ENCODE results near the gene GALNT4.

DNA sequence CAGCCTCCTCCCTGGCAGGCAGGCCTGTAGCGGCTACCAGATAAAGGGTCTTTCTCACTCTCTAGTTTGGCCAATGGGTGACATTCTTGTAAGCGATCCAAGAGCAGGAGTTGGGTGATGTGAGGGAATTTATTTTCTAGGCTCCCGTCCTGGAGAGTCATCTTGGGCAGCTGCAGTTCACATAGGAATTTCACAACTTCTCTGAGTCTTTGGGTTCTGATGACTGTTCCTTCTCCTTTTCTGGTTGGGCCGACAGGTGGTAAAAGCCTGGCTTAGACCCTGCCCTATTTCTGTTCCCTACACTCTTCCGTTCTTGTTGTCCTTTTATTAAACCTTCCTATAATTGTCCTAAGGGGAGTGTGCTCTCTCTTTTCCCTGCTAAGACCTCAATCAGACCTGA is 43.9 kb upstream of the GALNT4 start:
- TF ChIP-seq, protein P1, sequence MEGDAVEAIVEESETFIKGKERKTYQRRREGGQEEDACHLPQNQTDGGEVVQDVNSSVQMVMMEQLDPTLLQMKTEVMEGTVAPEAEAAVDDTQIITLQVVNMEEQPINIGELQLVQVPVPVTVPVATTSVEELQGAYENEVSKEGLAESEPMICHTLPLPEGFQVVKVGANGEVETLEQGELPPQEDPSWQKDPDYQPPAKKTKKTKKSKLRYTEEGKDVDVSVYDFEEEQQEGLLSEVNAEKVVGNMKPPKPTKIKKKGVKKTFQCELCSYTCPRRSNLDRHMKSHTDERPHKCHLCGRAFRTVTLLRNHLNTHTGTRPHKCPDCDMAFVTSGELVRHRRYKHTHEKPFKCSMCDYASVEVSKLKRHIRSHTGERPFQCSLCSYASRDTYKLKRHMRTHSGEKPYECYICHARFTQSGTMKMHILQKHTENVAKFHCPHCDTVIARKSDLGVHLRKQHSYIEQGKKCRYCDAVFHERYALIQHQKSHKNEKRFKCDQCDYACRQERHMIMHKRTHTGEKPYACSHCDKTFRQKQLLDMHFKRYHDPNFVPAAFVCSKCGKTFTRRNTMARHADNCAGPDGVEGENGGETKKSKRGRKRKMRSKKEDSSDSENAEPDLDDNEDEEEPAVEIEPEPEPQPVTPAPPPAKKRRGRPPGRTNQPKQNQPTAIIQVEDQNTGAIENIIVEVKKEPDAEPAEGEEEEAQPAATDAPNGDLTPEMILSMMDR (IDR thresholded peaks at IDR 0.05): no peak
- TF ChIP-seq EZH2phosphoT487 (IDR thresholded peaks at IDR 0.05) (no peak), EZH2 (IDR thresholded peaks at IDR 0.05) (no peak)
